Upper lobe of left lung (tissue), 6 donors: Measurements from ENCODE around the gene PDF. TPM values are rescaled to one million over a fixed set of nuclear protein-coding genes. Genes with fewer than 3 reads are reported as not detected.

Source experiments
- ATAC-seq, 2 donors: fragments of 200-7000 bp; cut with Tn5 transposase; one replicate each; pipeline ENCODE4 v1.9.1; 2022; ENCODE audit warnings: mild to moderate bottlenecking in 2 of 2, moderate library complexity in 2 of 2; ENCODE audit not compliant: low FRiP score in 2 of 2
- DNase-seq, 2 donors: peaks; one replicate each; pipeline ENCODE4 v3.0.0-alpha.2; 2019 to 2020
- H3K27ac ChIP-seq, 4 donors: fragments of 200-600 bp; sonication (generic); one replicate each; pipeline ENCODE4 v1.5.1; 2016 to 2019
- H3K27me3 ChIP-seq, 4 donors: fragments of 200-600 bp; sonication (generic); one replicate each; pipeline ENCODE4 v1.5.1; 2017 to 2019
- H3K36me3 ChIP-seq, 4 donors: fragments of 200-600 bp; sonication (generic); one replicate each; pipeline ENCODE4 v1.5.1; 2016 to 2019
- H3K4me1 ChIP-seq, 4 donors: fragments of 200-600 bp; sonication (generic); one replicate each; pipeline ENCODE4 v1.5.1; 2018 to 2019
- H3K4me3 ChIP-seq, 4 donors: fragments of 200-600 bp; sonication (generic); one replicate each; pipeline ENCODE4 v1.5.1; 2017 to 2019; ENCODE audit warnings: mild to moderate bottlenecking in 2 of 4, moderate library complexity in 1 of 4
- H3K9me3 ChIP-seq, 4 donors: fragments of 200-600 bp; sonication (generic); one replicate each; pipeline ENCODE4 v1.5.1; 2018 to 2019
- EP300 ChIP-seq, 4 donors: sonication (generic); formaldehyde crosslinking; IDR thresholded peaks; one replicate each; pipeline ENCODE4 v1.5.1; 2017; ENCODE audit warnings: antibody characterized with exemption in 4 of 4, control low read depth in 2 of 4
- POLR2A ChIP-seq, 4 donors: fragments of 450-650 bp; IDR thresholded peaks; one replicate each; pipeline ENCODE4 v1.5.1; 2016 to 2017; ENCODE audit warnings: antibody characterized with exemption in 4 of 4, mild to moderate bottlenecking in 2 of 4
- POLR2AphosphoS5 ChIP-seq, 2 donors: sonication (generic); formaldehyde crosslinking; IDR thresholded peaks; one replicate each; pipeline ENCODE4 v1.5.1; 2017; ENCODE audit warnings: antibody characterized with exemption in 2 of 2
- WGBS, 2 donors: methylation state at CpG; one replicate each; pipeline ENCODE4 v1.1.5; 2017 to 2018; 5-methylcytosine and 5-hydroxymethylcytosine counted together
- total RNA-seq, 6 donors: library from RNA; depleted of rRNA in 4 of 6; stranded (reverse); fragments of >200 nt in 4 of 6; gene quantifications; one replicate each; pipeline versions ENCODE4 v1.1.0 to v1.2.1, GENCODE V29; 2016 to 2021
- TF ChIP-seq, protein P1 (sequence below), 6 experiments: fragments of 450-650 bp in 4 of 6; fragments of 200-600 bp in 2 of 6; sonication (generic) in 2 of 6; IDR thresholded peaks; one replicate each; pipeline ENCODE4 v1.5.1; 2016 to 2019; ENCODE audit warnings: antibody characterized with exemption in 6 of 6
- donor health status: DM: no; HTN: no; CAD: no; lungs with moderate emphysema.
- donor health status: DM: no; HTN: yes; CAD: no; lungs with severe emphysema.

The PDF gene
- total RNA-seq, 6 donors from 2014 or later, result 6.9 to 22.0 (median 13.5) TPM

DNA sequence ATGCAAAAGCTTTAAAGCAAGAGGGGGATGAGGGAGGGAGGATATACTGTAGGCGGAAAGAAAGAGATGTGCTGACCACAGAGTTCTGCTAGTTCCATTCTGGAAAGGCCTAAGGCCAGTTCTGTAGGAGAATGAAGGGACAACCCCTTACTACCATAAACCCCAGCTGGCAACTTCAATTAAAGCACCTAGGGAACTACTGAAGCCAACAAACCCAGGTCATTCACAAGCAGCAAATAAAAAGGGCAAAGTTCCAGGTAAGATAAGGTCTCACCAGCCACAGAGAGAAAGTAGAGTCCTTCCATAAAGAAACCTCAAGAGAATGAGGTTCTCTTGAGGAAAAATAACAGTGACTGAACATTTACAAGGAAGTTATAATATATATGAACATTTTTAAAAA is 42.6 kb upstream of the PDF start:
- no peak for DNase-seq
- H3K27me3 ChIP-seq, result no peaks in the 10 kb centered on the region
- WGBS, 2 donors, result 94 to 100% methylated on average over 1 of the region's 1 CpG
- H3K36me3 ChIP-seq, result peaks cover 13 to 57% (median 32%) of the 10 kb centered on the region in 4 donors
- no peak overlapping the region for H3K4me3 ChIP-seq
- H3K27ac ChIP-seq, result no peak overlapping the region
- no peaks in the 10 kb centered on the region for H3K9me3 ChIP-seq
- no peak for TF ChIP-seq POLR2A (IDR thresholded peaks at IDR 0.05)
- TF ChIP-seq, protein P1, sequence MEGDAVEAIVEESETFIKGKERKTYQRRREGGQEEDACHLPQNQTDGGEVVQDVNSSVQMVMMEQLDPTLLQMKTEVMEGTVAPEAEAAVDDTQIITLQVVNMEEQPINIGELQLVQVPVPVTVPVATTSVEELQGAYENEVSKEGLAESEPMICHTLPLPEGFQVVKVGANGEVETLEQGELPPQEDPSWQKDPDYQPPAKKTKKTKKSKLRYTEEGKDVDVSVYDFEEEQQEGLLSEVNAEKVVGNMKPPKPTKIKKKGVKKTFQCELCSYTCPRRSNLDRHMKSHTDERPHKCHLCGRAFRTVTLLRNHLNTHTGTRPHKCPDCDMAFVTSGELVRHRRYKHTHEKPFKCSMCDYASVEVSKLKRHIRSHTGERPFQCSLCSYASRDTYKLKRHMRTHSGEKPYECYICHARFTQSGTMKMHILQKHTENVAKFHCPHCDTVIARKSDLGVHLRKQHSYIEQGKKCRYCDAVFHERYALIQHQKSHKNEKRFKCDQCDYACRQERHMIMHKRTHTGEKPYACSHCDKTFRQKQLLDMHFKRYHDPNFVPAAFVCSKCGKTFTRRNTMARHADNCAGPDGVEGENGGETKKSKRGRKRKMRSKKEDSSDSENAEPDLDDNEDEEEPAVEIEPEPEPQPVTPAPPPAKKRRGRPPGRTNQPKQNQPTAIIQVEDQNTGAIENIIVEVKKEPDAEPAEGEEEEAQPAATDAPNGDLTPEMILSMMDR (IDR thresholded peaks at IDR 0.05), result no peak
- TF ChIP-seq EP300 (IDR thresholded peaks at IDR 0.05), result no peak
- TF ChIP-seq POLR2AphosphoS5 (IDR thresholded peaks at IDR 0.05), result no peak
- H3K4me1 ChIP-seq, result no peaks in the 10 kb centered on the region
- ATAC-seq, result no peak

DNA sequence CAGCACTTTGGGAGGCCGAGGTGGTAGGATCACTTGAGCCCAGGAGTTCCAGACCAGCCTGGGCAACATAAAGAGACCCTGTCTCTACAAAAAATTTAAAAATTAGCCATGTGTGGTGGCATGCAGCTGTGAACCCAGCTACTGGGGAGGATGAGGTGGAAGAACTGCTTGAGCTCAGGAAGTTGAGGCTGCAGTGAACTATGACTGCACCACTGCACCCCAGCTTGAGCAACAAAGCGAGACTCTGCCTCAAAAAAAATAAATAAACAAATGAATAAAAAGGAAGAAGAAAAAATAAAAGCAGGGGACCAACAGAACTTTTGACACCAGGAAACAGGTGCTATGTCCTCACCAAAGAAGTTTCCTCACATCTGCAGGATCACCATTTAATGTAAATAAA is 41.2 kb upstream of the PDF start:
- 81 to 95% methylated on average over 2 of the region's 2 CpGs for WGBS, 2 donors
- Histone ChIP-seq H3K4me1 (no peaks in the 10 kb centered on the region), H3K4me3 (no peak overlapping the region), H3K9me3 (no peaks in the 10 kb centered on the region), H3K36me3 (peaks cover 24 to 61% (median 45%) of the 10 kb centered on the region in 4 donors), H3K27ac (no peak overlapping the region), H3K27me3 (no peaks in the 10 kb centered on the region)
- ATAC-seq (no peak), DNase-seq (no peak)
- TF ChIP-seq POLR2A (IDR thresholded peaks at IDR 0.05) (no peak), EP300 (IDR thresholded peaks at IDR 0.05) (no peak), POLR2AphosphoS5 (IDR thresholded peaks at IDR 0.05) (no peak)
- TF ChIP-seq, protein P1 (IDR thresholded peaks at IDR 0.05), result no peak

DNA sequence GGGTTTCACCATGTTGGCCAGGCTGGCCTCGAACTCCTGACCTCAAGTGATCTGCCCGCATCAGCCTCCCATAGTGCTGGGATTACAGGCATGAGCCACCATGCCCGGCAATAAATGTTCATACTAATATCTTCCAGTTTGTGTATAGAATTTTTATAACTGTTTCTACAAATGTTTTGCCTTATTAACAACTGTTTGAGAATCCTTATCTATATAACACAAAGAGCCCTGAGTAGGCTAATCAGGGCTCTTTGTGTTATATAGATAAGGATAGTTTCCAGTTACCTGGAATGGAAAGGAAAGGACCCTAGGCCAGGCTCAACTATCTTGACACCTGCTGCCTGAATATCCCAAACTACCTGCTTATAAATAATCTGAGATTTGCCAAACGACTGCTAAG is 38.5 kb upstream of the PDF start:
- no peak overlapping the region for H3K27ac ChIP-seq
- 96 to 98% methylated on average over 4 of the region's 4 CpGs for WGBS, 2 donors
- ATAC-seq, result no peak
- H3K36me3 ChIP-seq, result peaks cover 33 to 88% (median 64%) of the 10 kb centered on the region in 4 donors
- H3K4me3 ChIP-seq, result no peak overlapping the region
- H3K4me1 ChIP-seq, result no peaks in the 10 kb centered on the region
- H3K27me3 ChIP-seq, result no peaks in the 10 kb centered on the region
- TF ChIP-seq, protein P1 (IDR thresholded peaks at IDR 0.05), result no peak
- TF ChIP-seq EP300 (IDR thresholded peaks at IDR 0.05), result no peak
- TF ChIP-seq POLR2AphosphoS5 (IDR thresholded peaks at IDR 0.05), result no peak
- no peak for TF ChIP-seq POLR2A (IDR thresholded peaks at IDR 0.05)
- DNase-seq, result no peak
- H3K9me3 ChIP-seq, result no peaks in the 10 kb centered on the region

DNA sequence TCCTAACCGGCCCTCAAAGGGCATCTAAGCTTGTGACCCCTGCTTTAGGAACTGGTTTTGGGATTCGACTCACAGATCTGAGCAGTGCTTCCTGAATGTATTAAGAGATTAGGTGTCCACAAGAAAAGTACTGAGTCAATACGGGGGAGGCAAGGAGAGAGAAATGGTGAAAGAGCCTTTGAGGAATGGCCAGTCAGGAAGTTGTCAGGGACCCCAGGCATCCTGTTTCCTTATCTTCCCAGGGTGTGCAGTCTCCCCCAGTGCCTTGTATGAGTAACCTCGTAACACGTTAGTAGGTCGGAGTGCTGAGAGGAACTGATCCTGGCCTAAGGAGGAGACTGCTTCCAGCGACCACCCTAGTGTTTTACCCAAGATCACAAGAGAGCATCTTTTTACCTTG is 37.6 kb upstream of the PDF start:
- ATAC-seq (no peak), DNase-seq (no peak)
- no peaks in the 10 kb centered on the region for H3K4me1 ChIP-seq
- peaks cover 33 to 94% (median 68%) of the 10 kb centered on the region in 4 donors for H3K36me3 ChIP-seq
- no peak overlapping the region for H3K27ac ChIP-seq
- TF ChIP-seq POLR2A (IDR thresholded peaks at IDR 0.05), result no peak
- H3K27me3 ChIP-seq, result no peaks in the 10 kb centered on the region
- 59 to 81% methylated on average over 7 of the region's 7 CpGs for WGBS, 2 donors
- no peaks in the 10 kb centered on the region for H3K9me3 ChIP-seq
- H3K4me3 ChIP-seq, result no peak overlapping the region

GRCh38 chr16:69366431-69366830 is 36.0 kb upstream of the PDF start:
- TF ChIP-seq EP300 (IDR thresholded peaks at IDR 0.05), result no peak
- TF ChIP-seq, protein P1 (IDR thresholded peaks at IDR 0.05), result no peak
- no peak for TF ChIP-seq POLR2AphosphoS5 (IDR thresholded peaks at IDR 0.05)
- TF ChIP-seq POLR2A (IDR thresholded peaks at IDR 0.05), result no peak
- Histone ChIP-seq H3K27me3 (no peaks in the 10 kb centered on the region), H3K36me3 (peaks cover 33 to 81% (median 62%) of the 10 kb centered on the region in 4 donors), H3K4me1 (no peaks in the 10 kb centered on the region), H3K4me3 (no peak overlapping the region), H3K27ac (no peak overlapping the region), H3K9me3 (no peaks in the 10 kb centered on the region)
- DNase-seq, result no peak
- WGBS, 2 donors, result 95 to 96% methylated on average over 4 to 7 of the region's 7 CpGs
- ATAC-seq, result no peak
